ENCODE data around the gene ZNF365. TPM values are rescaled to one million over a fixed set of nuclear protein-coding genes. Genes with fewer than 3 reads are reported as not detected.

ZNF365 gene
- total RNA-seq, 1 donor = 7.2 TPM

DNA sequence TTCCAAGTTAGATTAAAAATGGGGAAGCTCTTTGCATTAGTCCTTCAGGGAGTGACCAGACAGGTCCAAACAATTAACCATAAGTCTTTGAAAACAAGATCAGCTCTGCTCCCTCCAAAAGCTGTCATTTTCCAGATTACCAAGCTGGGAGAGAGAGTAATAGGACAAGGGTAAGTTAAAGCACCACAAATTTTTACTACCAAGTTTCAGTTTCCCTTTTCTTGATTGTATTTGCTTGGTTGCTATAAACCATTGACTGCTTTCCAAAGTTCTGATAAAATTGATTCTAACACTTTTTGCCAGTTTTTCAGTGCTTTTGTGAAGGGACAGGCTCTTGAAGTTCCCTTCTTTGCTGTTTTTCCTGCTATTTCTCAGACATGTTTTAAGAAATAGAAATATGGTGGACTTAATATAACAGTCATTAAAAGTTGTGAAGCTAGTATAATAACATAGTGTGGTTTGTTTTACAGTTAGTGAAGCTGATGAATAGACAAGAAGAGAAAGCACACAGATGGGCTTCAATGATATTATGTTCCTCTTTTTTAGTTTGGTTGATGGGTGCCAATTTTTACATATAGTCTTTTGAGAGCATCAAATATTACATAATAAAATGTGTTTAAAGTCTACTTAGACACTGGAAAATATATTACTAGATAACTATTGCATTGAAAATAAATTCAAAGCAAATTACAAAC lies 40.0 kb upstream of the ZNF365 start:
- TF ChIP-seq, protein P1, sequence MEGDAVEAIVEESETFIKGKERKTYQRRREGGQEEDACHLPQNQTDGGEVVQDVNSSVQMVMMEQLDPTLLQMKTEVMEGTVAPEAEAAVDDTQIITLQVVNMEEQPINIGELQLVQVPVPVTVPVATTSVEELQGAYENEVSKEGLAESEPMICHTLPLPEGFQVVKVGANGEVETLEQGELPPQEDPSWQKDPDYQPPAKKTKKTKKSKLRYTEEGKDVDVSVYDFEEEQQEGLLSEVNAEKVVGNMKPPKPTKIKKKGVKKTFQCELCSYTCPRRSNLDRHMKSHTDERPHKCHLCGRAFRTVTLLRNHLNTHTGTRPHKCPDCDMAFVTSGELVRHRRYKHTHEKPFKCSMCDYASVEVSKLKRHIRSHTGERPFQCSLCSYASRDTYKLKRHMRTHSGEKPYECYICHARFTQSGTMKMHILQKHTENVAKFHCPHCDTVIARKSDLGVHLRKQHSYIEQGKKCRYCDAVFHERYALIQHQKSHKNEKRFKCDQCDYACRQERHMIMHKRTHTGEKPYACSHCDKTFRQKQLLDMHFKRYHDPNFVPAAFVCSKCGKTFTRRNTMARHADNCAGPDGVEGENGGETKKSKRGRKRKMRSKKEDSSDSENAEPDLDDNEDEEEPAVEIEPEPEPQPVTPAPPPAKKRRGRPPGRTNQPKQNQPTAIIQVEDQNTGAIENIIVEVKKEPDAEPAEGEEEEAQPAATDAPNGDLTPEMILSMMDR (IDR thresholded peaks at IDR 0.05; ENCODE audit: insufficient read depth, low read length) = no peak
- DNase-seq (ENCODE audit: low read depth) = no peak
- H3K4me3 ChIP-seq (ENCODE audit: low read depth, low read length) = no peak overlapping the region

DNA sequence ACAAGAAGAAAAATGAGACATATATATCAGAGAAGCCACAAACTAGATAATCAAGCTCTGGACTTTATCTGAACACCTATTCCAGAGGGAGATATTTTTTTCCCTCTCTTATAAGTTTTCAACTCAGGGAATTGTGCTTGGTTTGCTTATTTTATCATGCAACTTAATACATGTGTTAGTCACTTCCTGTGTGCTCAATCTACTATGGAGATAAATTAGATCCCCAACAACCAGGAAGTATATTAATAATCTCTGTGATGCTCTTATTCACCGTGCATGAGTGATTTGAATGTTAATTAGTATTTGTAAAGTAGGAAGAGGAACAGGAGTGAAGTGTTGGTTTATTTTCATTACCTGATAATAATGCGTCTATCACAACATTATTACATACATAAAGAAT lies 38.8 kb upstream of the ZNF365 start:
- TF ChIP-seq, protein P1 (IDR thresholded peaks at IDR 0.05; ENCODE audit: insufficient read depth, low read length) = no peak
- H3K4me3 ChIP-seq (ENCODE audit: low read depth, low read length) = no peak overlapping the region
- DNase-seq (ENCODE audit: low read depth) = peak; percentile 13

DNA sequence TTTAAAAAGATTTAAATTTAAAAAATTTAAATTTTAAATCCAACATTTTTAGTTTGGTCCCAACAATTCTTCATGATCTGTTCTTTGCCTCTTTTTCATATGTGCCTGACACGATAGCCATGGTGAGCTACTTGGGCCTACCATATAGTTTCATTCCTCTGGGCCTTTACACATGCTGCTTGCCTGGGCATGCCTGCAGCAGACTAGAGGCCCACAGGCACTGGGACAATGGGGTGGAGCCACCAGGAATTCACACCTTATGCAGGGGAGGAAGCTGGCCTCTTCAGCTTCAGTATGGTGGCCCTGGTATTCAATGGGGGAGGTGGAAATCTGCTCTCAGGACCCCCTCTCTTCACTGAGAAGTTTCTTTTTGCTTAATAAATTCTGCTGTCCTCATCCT lies 37.8 kb upstream of the ZNF365 start:
- TF ChIP-seq, protein P1 (IDR thresholded peaks at IDR 0.05; ENCODE audit: insufficient read depth, low read length) = no peak
- H3K4me3 ChIP-seq (ENCODE audit: low read depth, low read length) = no peak overlapping the region
- no peak for DNase-seq (ENCODE audit: low read depth)

DNA sequence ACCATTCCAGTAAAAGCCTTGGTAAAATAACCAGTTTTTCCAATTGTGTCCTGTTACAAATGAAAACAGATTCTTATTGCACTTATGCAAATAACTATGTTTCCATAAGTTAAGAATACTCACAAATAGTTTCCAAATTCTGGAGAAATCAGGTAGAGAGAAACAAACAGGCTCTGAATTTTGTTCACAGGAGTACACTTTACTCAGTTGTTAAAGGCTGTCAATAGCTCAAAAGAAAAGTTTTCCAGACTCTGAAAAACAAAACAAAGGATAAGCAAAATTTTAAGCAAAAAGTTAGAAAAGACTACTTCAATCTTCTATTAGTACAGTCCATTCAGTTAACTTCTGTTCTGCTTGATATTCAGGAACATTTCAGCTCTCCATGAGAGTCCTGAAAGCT lies 32.8 kb upstream of the ZNF365 start:
- TF ChIP-seq, protein P1 (IDR thresholded peaks at IDR 0.05; ENCODE audit: insufficient read depth, low read length) = no peak
- DNase-seq (ENCODE audit: low read depth) = no peak
- H3K4me3 ChIP-seq (ENCODE audit: low read depth, low read length) = no peak overlapping the region

DNA sequence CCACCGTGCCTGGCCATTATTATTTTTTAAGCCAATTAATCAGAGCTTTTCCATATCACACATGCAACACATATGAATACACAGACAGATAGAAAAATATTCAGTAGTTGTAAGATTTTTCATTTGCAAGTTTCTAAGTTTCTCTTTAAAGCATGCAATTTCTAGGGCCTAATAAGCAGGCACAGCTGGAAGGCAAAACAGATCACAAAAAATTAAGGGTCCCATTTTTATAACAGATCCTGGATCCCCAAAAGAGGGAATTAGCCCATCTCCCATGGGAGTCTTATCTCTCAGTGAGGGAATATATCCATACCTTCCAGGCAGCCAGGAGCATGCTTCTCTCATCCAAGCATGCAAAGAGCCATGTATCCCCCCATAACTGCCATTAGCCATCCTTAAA lies 31.2 kb upstream of the ZNF365 start:
- TF ChIP-seq, protein P1 (IDR thresholded peaks at IDR 0.05; ENCODE audit: insufficient read depth, low read length) = no peak
- H3K4me3 ChIP-seq (ENCODE audit: low read depth, low read length) = no peak overlapping the region
- DNase-seq (ENCODE audit: low read depth) = no peak

DNA sequence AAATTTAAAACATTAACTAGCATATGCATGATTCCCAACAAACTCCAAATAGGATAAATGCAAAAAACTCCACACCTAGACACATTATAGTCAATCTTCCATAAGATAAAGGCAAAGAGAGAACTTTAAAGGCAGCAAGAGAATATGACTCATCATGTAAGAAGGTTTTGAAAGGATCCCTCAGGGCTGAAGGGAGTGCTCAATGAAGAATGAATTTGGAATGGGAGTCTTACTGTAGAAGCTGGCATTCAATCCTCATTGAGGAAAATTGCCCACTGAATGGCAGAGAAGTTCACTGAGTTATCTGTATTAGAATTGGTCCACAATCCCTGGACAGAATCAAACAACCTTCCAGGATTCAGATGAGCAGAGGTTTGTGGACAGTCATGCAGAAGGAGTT lies 26.1 kb upstream of the ZNF365 start:
- TF ChIP-seq, protein P1 (IDR thresholded peaks at IDR 0.05; ENCODE audit: insufficient read depth, low read length) = no peak
- no peak for DNase-seq (ENCODE audit: low read depth)
- H3K4me3 ChIP-seq (ENCODE audit: low read depth, low read length) = no peak overlapping the region
